ENCODE data around the gene CYP4F22.
"Not testable (repeated sequence)": the region's sequence is repeated elsewhere in the genome, so short reads cannot be mapped to it uniquely, and the experiment has no call there.

Gene CYP4F22

GRCh38 chr19:15576526-15577156 is 68.3 kb downstream of the CYP4F22 start:
- DNase-seq (ENCODE audit: low read depth), result no peak

- no peak for DNase-seq (ENCODE audit: low read depth)
Measured at GRCh38 chr19:15577184-15577771, 69.0 kb downstream of the CYP4F22 start.

- DNase-seq (ENCODE audit: low read depth), result no peak
Measured at GRCh38 chr19:15583346-15583745, 75.0 kb downstream of the CYP4F22 start.

GRCh38 chr19:15584095-15584494 is 75.8 kb downstream of the CYP4F22 start:
- no peak for DNase-seq (ENCODE audit: low read depth)

GRCh38 chr19:15584541-15585115 is 76.3 kb downstream of the CYP4F22 start:
- peak; percentile 84 for DNase-seq (ENCODE audit: low read depth)

GRCh38 chr19:15587663-15588062 is 79.3 kb downstream of the CYP4F22 start:
- DNase-seq (ENCODE audit: low read depth), result no peak

GRCh38 chr19:15588265-15588664 is 79.9 kb downstream of the CYP4F22 start:
- no peak for DNase-seq (ENCODE audit: low read depth)

GRCh38 chr19:15589760-15590451 is 81.6 kb downstream of the CYP4F22 start:
- no peak for DNase-seq (ENCODE audit: low read depth)

GRCh38 chr19:15591796-15592195 is 83.5 kb downstream of the CYP4F22 start:
- no peak for DNase-seq (ENCODE audit: low read depth)

GRCh38 chr19:15592506-15592905 is 84.2 kb downstream of the CYP4F22 start:
- DNase-seq (ENCODE audit: low read depth), result not testable (repeated sequence)

GRCh38 chr19:15593766-15594165 is 85.4 kb downstream of the CYP4F22 start:
- not testable (repeated sequence) for DNase-seq (ENCODE audit: low read depth)

GRCh38 chr19:15595069-15595468 is 86.7 kb downstream of the CYP4F22 start:
- no peak for DNase-seq (ENCODE audit: low read depth)

Measured in stimulated activated CD8-positive, alpha-beta memory T cell treated with anti-CD3 and anti-CD28 coated beads, Interleukin-7, amount 100 ng/mL, for 24 hours (primary cell).